HG03060 (cell line): ENCODE measurements around the gene TAF11L6.
"Not testable (repeated sequence)": the region's sequence is repeated elsewhere in the genome, so short reads cannot be mapped to it uniquely, and the experiment has no call there.

ENCODE experiments used
- ATAC-seq: cut with Tn5 transposase; IDR thresholded peaks from one replicate; pipeline ENCODE4 v1.9.1; 2021; ENCODE audit warnings: low read depth, moderate number of reproducible peaks; ENCODE audit not compliant: unreplicated experiment

TAF11L6 gene

DNA sequence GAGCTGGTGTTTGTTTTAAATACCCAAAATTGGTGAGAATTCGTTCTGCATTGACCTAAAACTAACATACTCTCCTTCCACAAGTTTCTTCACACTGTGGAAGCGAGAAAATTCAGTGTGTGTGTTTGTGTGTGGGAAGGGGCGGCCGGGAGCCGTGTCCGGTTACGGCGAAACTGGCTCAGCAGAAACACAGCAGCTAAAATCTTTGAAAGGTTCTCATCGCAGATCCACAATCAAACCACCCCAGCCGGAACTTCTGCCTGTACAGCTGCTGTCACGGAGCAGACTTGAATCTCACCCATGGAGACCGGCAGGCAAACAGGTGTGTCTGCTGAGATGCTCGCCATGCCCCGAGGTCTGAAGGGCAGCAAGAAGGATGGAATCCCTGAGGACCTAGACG, at the start of gene TAF11L6:
Gene TAF11L6, plus strand, starts transcription at position 301 of the 400 bp plus-strand sequence.
- not testable (repeated sequence) for ATAC-seq

GRCh38 chr5:17481378-17481777, 47.1 kb upstream of the TAF11L6 start:
- ATAC-seq, result no peak

DNA sequence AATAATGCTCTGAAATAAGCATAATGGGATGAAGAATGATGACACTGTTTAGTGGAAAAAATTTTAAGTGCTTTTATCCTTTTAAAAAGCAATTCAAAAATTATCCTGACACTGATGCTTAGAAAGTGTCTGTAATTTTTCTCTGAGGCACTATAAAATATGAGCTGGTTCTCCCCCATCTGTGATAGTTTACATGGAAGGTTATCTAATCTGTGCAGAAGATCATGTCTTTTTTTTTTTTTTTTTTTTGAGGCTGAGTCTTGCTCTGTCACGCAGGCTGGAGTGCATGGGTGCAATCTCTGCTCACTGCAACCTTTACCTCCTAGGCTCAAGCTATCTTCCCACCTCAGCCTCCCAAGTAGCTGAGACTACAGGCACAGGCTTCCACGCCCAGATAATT, 45.7 kb upstream of the TAF11L6 start:
- no peak for ATAC-seq

DNA sequence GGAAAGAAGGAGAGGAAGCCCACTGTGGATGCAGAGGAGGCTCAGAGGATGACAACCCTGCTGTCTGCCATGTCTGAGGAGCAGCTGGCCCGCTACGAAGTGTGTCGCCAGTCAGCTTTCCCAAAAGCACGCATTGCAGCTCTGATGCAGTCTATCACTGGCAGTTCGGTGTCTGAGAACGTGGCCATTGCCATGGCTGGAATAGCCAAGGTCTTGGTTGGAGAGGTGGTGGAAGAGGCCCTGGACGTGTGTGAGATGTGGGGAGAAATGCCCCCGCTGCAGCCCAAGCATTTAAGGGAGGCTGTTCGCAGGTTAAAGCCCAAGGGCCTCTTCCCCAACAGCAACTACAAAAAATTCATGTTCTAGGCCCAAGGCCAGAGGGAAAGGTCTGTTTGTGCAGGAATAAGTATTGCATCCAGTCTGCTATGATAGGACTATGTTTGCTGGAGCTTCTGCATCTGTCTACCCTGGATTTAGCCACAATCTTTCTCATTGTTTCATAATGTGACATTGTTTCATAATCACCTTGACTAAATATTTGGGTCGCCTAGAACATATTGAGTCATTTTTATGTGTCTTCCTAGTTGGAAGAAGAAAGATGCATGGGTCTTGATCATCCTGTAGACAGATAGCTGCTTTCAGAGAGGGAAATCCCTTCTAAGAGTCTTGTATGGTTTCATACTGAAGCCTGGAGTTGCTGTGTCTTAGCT, 41.9 kb upstream of the TAF11L6 start:
- not testable (repeated sequence) for ATAC-seq

DNA sequence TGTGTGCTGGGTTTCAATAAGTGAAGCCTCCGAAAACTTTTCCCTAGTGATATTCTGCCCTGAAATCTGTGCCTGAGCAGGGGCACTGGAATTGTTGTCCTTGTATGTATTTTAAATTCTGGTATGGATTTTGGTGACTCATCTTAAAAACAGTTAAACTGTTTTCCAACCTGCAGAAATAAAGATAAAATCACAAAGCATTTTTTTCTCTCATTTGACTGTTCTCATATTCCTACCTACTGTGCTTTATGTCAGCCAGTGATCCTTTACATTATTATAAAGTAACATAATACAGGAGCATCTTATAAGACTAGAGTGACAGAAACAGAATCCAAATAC, 41.3 kb upstream of the TAF11L6 start:
- no peak for ATAC-seq

GRCh38 chr5:17491257-17491656, 37.2 kb upstream of the TAF11L6 start:
- ATAC-seq, result not testable (repeated sequence)

DNA sequence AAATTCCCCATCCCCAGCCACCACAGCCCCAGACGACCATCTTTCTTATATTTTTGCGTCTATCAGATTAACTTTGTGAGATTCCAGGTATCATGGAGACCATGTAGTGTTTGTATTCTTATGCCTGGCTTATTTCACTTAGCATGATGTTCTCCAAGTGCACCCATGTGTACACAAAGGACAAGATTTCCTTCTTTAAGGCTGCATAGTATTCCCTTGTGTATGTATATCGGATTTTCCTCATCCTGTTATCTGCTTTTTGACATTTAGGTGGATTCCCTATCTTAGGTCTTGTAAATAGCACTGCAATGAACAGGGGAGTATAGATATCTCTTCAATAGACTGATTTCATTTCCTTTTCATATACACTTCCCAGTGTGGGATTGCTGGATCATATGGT, 35.7 kb upstream of the TAF11L6 start:
- ATAC-seq, result no peak

GRCh38 chr5:17497446-17497845, 31.0 kb upstream of the TAF11L6 start:
- no peak for ATAC-seq

DNA sequence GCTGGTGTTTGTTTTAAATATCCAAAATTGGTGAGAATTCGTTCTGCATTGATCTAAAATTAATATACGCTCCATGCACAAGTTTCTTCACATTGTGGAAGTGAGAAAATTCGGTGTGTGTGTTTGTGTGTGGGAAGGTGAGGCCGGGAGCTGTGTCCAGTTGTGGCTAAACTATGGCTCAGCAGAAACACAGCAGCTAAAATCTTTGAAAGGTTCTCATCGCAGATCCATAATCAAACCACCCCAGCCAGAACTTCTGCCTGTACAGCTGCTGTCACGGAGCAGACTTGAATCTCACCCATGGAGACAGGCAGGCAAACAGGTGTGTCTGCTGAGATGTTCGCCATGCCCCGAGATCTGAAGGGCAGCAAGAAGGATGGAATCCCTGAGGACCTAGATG, 30.5 kb upstream of the TAF11L6 start, which contains the start of gene TAF11L2:
Gene TAF11L2, plus strand, starts transcription at position 301 of the 400 bp plus-strand sequence.
- ATAC-seq, result not testable (repeated sequence)

DNA sequence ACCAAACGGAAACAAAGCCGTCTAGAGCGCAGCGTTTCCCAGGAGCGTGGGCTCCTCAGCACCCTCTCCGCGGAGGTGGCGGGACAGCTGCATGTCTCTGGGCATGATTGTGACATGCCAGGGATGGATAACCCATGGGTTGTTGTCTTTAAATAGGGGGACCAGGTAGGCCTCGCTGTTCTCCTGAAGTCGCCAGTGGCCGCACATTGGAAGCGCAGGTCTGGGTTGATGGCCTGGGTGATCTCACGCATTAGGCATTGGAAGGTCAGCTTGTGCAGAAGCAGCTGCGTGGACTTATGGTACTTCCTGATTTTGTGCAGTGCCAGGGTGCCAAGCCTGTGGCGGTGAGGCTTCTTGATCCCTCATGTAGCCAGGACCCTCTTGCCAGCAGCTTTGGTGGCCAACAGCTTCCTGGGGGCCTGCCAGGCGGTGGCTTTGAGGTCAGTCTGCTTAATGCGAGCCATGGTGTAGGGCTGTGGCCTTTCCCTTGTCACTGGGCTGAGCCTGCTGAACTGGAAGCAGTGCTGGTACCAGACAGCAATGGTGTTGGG, 16.6 kb upstream of the TAF11L6 start:
- no peak for ATAC-seq

DNA sequence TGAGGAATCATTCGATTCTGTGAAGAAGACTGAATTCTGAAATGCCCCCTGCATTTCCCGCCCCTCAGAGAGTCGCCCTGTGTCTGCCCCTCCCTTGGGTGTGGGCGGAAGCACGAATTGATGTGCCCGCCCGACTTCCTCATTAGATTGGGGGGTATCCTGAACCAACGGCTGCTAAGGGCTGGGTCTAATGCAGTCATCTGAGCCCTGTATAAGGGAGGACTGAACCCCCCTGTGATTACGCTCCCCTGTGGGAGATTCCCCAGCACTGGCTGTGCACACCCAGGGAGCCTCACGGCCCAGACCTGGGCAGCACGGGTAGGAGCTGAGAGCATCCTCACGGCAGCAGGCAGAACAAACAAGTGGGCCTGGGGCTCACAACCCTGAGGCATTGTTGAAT, 10.9 kb upstream of the TAF11L6 start:
- not testable (repeated sequence) for ATAC-seq

GRCh38 chr5:17518067-17518466, 10.4 kb upstream of the TAF11L6 start, which contains the start of gene TAF11L3:
TAF11L3 (plus strand) TSS chr5:17518367.
- not testable (repeated sequence) for ATAC-seq

- ATAC-seq, result not testable (repeated sequence)
These were observed 9.0 kb upstream of the TAF11L6 start for GRCh38 chr5:17519508-17519907.

DNA sequence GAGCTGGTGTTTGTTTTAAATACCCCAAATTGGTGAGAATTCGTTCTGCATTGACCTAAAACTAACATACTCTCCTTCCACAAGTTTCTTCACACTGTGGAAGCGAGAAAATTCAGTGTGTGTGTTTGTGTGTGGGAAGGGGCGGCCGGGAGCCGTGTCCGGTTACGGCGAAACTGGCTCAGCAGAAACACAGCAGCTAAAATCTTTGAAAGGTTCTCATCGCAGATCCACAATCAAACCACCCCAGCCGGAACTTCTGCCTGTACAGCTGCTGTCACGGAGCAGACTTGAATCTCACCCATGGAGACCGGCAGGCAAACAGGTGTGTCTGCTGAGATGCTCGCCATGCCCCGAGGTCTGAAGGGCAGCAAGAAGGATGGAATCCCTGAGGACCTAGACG, 7.0 kb upstream of the TAF11L6 start, which contains the start of gene TAF11L4:
Gene TAF11L4, plus strand, starts transcription at position 301 of the 400 bp plus-strand sequence.
- not testable (repeated sequence) for ATAC-seq

DNA sequence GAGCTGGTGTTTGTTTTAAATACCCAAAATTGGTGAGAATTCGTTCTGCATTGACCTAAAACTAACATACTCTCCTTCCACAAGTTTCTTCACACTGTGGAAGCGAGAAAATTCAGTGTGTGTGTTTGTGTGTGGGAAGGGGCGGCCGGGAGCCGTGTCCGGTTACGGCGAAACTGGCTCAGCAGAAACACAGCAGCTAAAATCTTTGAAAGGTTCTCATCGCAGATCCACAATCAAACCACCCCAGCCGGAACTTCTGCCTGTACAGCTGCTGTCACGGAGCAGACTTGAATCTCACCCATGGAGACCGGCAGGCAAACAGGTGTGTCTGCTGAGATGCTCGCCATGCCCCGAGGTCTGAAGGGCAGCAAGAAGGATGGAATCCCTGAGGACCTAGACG, 3.5 kb upstream of the TAF11L6 start, which contains the start of gene TAF11L5:
Gene TAF11L5, plus strand, starts transcription at position 301 of the 400 bp plus-strand sequence.
- ATAC-seq, result not testable (repeated sequence)

- not testable (repeated sequence) for ATAC-seq
These were observed 2.0 kb upstream of the TAF11L6 start for GRCh38 chr5:17526504-17526903.
